T1000 (cell line): ENCODE results near the gene CNPY1.
"Not testable (repeated sequence)": the region's sequence is repeated elsewhere in the genome, so short reads cannot be mapped to it uniquely, and the experiment has no call there.

Source experiments
- DNase-seq: peaks from one replicate; lab custom pipeline; 2025; ENCODE audit warnings: mixed read lengths; lab: John Stamatoyannopoulos, UW

CNPY1 gene

DNA sequence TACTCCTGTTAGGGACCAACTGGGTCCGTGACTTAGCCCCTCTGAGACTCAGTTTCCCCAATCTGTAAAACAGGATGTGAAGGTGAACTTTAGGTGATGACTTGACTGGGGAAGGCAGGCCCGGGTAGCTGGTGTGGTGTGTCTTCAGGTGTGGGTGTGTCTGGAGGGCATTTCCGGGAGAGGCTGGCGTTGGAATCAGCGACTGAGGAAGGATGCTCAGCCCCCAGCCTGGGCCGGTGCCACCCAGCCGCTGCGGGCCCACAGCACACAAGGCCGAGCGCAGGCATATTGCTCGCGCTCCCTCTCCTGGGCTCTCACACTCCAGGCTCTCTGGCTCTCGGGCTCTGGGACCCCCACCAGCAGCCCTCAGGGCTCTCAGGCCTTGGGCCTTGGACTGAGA lies 31.7 kb upstream of the CNPY1 start:
- DNase-seq, result no peak

GRCh38 chr7:155577509-155577905 lies 31.1 kb upstream of the CNPY1 start:
- no peak for DNase-seq

DNA sequence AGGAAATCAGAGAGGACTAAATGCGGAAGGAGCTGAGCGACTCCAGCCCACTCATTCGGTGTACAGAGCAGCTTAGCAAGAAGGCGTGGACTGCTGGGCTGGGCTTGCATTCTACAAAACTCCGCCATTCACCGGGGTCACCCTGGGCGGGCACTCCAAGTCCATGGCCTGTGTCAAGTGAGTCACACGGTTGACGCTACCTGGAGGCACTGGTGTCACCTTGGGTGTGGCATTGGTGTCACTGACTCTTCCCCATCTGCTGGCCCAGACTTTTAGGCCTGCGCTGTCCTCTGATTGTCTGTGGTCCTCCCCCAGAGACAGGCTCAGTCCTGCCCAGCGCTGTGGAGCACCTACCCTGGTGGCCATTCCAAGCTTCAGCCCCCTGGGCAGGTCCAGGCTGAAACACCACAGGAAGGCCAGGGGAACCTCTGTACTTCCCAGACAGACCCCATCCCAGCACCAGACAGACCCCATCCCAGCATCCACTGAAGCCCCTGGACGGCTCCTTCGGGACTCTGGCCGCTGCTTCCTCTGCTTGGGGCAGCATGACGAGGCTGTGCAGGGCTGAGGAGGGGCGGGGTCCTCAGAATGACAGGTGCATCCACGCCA lies 30.6 kb upstream of the CNPY1 start:
- DNase-seq, result no peak

DNA sequence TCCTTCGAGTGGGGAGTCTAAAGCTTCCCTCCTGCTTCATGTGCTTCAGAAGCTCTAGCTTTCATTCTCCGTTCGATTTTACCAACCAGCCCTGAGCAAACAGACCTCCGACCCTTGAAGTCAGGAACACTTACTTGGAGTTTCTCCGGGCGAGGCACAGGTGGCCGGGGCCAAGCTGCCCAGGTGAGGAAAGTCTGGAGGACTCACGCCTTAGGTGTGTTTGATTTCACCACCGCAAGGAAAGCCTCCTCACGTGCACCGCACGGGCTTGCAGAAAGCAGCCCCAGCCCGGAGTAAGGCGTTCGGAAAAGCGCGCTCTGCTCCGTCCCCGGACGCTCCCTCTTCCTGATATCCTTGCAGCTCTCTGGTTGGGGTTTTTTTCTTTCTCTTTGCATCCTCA lies 30.1 kb upstream of the CNPY1 start:
- no peak for DNase-seq

- no peak for DNase-seq
Measured at GRCh38 chr7:155574556-155575290, 28.4 kb upstream of the CNPY1 start.

DNA sequence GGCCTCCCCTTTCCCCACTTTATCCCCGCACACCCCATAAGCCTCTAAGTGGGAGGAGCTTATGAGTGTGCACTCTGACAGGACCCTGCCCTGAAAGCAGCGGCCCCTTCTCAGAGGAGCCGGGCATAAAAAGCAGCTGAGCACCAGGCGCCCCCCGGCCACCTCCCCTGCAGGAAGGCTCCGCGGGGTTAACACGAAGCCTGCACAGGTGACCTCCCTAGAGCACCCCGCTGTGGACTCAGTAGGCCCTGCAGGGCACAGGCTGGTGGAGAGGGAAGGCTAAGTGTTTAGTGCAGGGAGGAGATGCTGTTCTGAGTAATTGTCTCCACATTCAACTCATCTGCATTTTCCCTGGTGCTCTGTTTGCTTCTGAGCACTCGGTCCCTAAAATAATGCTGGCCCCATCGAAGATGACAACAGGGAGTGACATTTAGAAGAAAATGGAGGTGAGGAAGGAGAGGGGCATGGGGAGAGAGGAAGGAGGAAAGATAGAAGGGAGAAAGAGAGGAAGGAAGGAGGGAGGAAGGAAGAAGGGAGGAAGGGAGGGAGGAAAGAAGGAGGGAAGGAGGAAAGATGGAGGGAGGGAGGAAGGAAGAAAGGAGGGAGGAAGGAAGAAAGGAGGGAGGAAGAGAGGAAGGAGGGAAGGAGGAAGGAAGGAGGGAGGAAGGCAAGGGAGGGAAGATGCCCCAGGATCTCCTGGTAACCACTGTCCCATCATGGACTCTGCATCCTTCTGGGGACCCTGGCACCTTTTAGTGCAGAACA lies 25.4 kb upstream of the CNPY1 start:
- DNase-seq, result no peak

DNA sequence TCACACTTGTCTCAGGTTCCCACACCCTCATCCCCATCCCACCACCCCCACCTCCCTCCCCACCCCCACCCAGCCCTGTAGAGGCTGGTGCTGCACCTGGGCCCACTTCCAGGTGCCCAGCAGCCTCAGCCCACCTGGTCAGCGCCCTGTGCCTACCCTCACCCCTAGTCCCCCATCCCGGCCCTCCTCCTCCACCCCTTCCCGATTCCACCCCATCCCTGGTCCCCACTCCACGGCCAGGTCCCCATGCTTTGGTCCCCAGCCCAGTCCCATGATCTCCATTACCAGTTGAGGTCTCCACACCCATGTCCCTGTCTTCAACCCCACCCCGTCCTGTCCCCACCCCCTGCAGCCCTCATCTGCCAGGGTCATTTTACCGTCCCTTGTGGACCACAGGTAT lies 24.6 kb upstream of the CNPY1 start:
- no peak for DNase-seq

GRCh38 chr7:155570171-155570958 lies 24.0 kb upstream of the CNPY1 start:
- DNase-seq, result no peak

DNA sequence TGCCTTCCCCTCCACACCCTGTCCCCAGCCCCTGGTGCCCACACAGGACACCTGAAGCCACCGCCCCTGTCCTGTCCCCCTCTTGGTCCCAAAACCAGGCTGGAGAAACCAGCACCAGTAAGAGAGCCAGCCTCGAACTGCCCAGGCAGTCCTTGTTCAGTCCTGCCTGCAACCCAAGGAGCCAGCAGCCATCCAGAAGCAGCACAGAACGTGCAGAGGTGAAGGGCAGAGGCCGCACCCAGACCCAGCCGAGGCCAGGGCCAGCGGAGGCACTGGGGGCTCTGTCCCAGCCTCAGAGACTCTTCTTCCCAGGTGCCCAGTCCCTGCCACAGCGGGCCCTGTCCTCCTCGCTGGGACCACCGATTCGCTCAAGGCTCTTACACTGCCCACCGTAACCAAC lies 23.3 kb upstream of the CNPY1 start:
- DNase-seq, result no peak

DNA sequence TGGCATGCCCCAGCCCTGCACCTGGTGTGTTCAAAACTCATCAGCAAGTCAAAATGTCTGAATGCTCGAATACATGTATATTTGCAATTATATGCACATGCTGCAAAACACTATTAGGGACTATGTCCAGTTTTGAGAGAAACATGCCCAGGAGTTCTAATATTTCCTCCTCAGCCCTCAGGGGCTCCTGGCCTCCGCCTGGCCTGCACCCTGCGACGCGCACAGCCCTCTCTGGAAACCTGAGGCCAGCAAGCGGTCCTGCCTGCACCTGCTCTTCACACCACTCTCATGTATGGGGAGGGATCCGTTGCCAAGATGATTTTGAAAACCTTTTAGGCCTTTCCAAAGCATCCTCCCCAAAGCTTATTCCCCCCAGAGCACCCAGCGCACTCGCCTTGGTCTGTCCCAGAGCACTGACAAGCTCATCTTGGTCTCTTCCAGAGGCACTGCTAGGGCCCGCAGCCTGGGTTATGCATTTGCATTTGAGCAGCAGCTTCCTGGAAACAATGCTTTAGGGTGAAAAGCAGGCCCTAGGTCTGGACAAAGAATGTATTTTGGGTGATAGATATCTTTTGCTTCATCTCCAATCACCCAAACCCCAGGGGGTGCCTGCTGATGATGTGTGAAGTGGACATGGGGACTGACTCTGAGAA lies 22.6 kb upstream of the CNPY1 start:
- no peak for DNase-seq

DNA sequence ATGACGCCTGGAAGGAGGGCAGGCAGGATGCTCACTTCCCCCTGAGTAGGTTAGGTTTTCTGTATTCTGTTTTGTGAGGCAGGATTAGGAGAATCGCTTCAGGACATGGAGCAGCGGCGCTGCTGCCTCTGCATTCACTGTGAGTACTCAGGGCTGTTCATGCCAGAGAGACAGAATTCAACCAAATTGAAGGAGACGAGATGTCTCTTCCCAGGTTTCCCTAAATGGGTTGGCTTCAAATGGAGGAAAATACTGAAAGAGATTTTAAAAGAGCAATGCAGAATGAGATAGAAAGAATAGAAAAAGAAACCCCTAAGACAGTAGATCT lies 21.9 kb upstream of the CNPY1 start:
- no peak for DNase-seq

DNA sequence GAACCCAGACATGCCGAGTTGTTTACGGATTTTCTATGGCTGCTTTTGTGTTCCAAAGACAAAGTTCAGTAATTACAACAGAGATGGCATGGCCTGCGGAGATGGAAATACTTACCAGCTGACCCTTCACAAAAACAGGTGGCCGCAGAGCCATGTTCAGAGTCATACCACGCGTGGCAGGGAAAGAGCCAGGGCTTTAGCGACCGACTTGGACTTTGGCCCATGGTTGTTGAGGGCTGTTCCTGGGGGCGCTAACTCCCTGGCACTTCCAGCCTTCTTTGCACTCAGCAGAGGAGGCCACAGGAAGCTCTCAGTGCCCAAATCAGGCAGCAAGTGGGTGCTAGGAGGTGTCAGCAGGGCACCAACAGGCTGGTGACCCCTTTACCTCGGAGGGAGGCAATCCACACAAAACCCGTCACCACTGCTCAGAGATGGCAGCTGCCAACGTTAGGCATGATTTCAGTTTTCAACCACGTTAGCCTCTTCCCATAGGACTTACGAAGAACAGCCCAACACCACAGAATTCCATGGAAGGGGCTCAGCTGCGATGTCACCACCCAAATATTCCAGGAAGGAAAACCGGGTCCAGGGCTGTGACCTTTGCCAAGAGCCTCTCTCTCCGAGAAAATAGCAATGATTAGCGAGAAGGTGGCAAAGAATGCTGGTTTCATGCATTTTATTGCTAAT lies 21.4 kb upstream of the CNPY1 start:
- no peak for DNase-seq

GRCh38 chr7:155566011-155566836 lies 19.9 kb upstream of the CNPY1 start:
- DNase-seq, result no peak

DNA sequence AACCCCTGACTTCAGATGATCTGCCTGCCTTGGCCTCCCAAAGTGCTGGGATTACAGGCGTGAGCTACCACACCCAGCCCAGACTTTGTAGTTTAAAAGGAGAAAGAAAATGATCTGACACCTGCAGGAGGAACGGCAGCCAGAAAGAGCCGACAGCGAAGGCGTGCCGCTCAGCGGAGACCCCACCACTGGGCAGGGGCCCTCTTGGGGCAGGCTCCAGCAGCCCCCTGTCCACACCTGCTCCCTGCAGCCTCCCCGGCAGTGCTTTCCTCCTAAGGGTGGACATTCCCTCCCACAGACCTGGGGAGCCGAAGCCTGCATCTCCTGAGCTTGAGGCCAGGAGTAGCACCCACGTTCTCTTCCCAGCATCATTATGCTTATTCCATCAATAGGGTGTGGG lies 19.2 kb upstream of the CNPY1 start:
- DNase-seq, result no peak

DNA sequence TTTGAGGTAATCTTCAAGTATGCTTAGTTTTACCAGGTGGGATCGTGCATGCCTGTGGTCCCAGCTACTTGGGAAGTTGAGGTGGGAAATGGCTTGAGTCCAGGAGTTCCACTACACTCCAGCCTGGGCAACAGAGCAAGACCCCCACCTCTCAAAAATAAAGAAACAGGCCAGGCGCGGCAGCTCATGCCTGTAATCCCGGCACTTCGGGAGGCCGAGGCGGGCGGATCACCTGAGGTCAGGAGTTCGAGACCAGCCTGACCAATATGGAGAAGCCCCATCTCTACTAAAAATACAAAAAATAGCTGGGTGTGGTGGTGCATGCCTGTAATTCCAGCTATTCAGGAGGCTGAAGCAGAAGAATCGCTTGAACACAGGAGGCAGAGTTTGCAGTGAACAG lies 16.6 kb upstream of the CNPY1 start:
- not testable (repeated sequence) for DNase-seq

DNA sequence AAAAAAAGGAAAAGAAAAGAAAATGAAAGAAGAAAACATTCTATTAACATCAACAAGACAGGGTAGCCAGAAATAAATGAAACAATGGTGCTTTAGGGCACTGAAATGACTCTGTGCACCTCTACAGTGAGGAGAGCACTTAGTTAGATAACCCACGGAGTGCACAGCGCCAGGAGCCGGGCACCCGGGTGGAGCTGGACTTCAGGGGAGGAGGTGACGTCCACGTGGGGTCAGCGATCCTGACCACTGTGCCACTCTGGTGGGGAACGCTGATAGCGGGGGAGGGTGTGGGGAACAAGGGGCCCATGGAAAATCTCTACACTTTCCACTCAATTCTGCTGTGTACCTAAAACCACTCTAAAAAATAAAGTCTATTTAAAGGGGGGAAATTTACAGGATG lies 15.7 kb upstream of the CNPY1 start:
- no peak for DNase-seq

- no peak for DNase-seq
Measured at GRCh38 chr7:155560982-155561686, 14.8 kb upstream of the CNPY1 start.

GRCh38 chr7:155560196-155560885 lies 14.0 kb upstream of the CNPY1 start:
- no peak for DNase-seq

DNA sequence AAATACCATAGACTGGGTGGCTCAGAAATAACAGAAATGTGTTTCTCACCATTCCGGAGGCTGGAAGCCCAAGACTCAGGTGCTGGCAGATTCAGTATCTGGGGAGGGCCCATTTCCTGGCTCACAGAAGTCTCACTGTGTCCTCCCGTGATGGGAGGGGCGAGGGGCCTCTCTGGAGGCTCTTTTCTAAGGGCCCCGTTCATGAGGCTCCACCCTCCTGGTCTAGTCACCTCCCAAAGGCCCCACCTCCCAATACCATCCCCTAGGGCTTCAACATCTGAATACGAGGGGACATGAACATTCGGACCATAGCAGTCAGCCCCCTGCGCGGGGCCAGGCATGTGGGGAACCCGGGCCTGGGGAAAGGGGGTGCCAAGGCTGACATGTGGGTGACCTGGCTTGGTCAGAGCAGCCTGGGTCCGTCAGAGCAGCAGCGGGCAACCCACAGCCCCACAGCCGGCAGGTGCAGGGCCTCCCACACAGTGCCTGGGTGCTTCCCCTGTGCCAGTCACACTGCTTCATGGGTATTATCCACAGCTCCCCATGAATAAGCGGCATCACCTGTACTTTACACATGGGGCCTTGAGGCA lies 13.3 kb upstream of the CNPY1 start:
- DNase-seq, result no peak
